ENCODE data around the gene CCDC40. TPM values are rescaled to one million over a fixed set of nuclear protein-coding genes. Genes with fewer than 3 reads are reported as not detected.
A peak's percentile ranks its signal among the peaks of the same experiment; 100 is the strongest.

Gene CCDC40
- total and polyA plus RNA-seq, 8 donors, result 0.61 to 56.2 (median 3.8) TPM

DNA sequence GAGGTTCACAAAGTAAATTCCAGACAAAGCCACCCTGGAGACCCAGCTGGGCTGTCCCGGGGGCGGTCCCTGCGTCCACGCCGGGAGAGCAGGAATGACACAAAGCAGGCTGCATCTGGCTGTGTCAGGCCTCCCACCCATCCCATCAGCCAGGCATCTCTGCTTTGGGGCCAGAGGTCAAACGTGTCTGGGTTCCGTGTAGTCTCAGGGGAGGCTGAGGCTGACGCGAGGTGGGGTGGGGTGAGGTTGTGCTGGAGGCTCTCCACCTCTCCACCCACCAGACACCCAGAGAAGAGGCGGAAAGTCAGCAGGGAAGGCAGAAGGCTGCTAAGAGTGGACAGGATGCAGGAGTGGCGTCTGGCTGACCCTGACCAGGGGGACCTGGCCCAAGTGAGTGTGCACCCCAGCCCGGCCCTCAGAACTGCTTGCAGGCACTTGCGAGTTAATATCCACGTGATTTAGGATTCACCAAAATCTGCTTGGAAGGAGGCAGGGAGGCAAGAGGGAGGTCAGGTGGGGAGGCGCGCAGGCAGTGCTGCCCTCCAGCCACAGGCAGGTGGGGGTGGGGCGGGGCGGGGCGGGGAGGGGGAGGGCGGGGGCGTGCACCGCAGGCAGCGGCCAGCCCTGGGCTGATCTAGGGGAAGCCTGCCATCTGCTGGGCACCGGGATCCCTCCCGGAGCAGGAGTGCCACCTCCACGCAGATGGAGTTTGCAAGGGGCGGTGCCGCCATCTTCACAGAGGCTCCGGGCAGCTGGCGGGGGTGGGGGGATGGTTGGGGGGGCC is 45.1 kb upstream of the CCDC40 start:
- intact Hi-C loops (cut with DNase I; ENCODE audit: low total_unique reads), result loop anchor here (10.0 kb wide), 1 partner anchor 187 kb away; no protein-coding TSS in a partner anchor
- Histone ChIP-seq H3K36me3 (no peaks in the 10 kb centered on the region), H3K9me3 (no peaks in the 10 kb centered on the region), H3K27me3 (no peaks in the 10 kb centered on the region), H3K4me1 (peaks cover 70 to 81% (median 80%) of the 10 kb centered on the region in 4 donors), H3K27ac (peak overlapping the region in 4 of 5 donors; percentile 41 to 81 (median 54)), H3K4me3 (peak overlapping the region; percentile 44 to 51 (median 48))
- WGBS, 5 donors, result 24 to 35% (median 27%) methylated on average over 22 to 28 of the region's 30 CpGs
- TF ChIP-seq POLR2A (IDR thresholded peaks at IDR 0.05), result no peak
- TF ChIP-seq, protein P1, sequence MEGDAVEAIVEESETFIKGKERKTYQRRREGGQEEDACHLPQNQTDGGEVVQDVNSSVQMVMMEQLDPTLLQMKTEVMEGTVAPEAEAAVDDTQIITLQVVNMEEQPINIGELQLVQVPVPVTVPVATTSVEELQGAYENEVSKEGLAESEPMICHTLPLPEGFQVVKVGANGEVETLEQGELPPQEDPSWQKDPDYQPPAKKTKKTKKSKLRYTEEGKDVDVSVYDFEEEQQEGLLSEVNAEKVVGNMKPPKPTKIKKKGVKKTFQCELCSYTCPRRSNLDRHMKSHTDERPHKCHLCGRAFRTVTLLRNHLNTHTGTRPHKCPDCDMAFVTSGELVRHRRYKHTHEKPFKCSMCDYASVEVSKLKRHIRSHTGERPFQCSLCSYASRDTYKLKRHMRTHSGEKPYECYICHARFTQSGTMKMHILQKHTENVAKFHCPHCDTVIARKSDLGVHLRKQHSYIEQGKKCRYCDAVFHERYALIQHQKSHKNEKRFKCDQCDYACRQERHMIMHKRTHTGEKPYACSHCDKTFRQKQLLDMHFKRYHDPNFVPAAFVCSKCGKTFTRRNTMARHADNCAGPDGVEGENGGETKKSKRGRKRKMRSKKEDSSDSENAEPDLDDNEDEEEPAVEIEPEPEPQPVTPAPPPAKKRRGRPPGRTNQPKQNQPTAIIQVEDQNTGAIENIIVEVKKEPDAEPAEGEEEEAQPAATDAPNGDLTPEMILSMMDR (IDR thresholded peaks at IDR 0.05), result peak in 4 of 7 experiments; percentile 10 to 83 (median 70)
- peak in 1 of 3 donors; percentile 44 for TF ChIP-seq POLR2AphosphoS5 (IDR thresholded peaks at IDR 0.05)
- no peak for TF ChIP-seq EP300 (IDR thresholded peaks at IDR 0.05)
- DNase-seq, result peak; percentile 90 to 96

DNA sequence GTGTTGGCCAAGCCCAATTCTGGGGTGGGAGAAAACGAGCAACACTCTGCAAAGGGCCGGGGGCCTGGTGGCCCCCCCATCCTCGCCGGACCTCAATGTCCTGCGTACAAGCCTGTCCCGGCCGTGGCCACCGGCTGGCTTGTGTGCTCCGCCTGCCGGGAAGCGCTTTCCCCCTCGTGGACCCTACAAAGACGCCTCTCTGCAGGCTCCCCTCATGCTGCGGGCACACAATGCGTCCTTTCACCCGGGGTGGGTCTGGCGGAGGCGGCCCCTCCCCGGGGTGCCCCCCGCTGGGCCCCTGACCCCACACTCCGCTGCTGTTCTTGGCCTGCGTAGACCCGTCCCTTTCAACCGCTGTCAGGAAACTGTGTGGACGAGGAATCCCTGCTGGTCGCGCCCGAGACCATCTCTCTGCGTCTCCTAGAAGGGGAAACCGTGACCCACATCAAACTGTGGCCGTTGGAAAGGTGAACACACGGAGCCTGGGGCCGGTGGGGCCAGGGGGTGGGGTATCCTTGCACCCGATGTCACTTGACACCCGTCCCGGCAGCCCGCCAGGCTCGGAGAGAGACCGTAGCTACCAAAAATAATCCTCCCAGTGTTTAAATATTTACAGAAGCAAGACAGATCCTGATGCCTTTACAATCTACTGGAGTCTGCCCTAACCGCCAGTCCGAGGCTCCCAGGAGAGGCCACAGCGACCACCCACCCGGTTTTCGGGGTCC is 44.4 kb upstream of the CCDC40 start:
- H3K27ac ChIP-seq, result peak overlapping the region in 4 of 5 donors; percentile 24 to 65 (median 42)

DNA sequence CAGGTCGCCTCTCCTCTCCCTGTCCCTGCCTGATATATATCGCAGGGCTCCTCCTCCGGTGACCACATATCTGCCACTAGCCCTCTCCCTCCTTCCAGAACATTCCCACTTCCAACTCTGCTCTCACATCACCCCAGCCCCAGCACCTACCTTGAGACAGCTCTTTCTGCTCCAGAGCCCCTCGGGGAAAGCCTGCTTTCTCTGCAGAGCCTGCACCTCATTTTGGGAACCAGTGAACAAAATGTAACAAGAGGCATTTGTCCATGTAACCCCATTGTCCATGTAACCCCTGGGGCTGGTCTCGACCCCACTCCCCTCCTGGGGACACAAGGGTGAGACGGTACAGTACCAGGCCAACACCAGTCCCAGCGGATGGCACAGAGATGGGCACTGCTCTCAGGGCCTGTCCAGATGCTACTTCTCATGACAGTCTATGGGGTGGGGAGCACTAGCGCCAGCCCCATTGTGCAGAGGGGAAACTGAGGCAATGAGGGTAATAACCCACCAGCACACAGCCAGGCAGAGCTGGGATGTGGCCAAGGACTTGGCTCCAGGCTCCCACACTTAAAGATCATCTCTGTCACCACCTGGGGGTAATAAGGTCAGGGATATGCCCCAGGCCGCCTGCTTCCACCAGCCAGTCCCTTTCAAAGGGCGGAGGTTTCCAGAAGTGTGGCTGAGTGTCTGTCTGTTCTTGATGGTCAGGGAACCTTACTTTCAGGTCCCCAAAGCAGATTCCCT is 43.6 kb upstream of the CCDC40 start:
- peaks cover 55 to 70% (median 65%) of the 10 kb centered on the region in 4 donors for H3K4me1 ChIP-seq
- H3K36me3 ChIP-seq, result no peaks in the 10 kb centered on the region
- H3K27ac ChIP-seq, result peak overlapping the region in 4 of 5 donors; percentile 9 to 67 (median 53)
- H3K9me3 ChIP-seq, result no peaks in the 10 kb centered on the region
- H3K27me3 ChIP-seq, result no peaks in the 10 kb centered on the region
- 59 to 72% (median 60%) methylated on average over 9 to 10 of the region's 10 CpGs for WGBS, 5 donors
- intact Hi-C loops (cut with DNase I; ENCODE audit: low total_unique reads), result loop anchor here (10.0 kb wide), 1 partner anchor 188 kb away; no protein-coding TSS in a partner anchor
- no peak for TF ChIP-seq POLR2A (IDR thresholded peaks at IDR 0.05)
- TF ChIP-seq, protein P1 (IDR thresholded peaks at IDR 0.05), result no peak
- TF ChIP-seq POLR2AphosphoS5 (IDR thresholded peaks at IDR 0.05), result no peak
- TF ChIP-seq EP300 (IDR thresholded peaks at IDR 0.05), result no peak
- H3K4me3 ChIP-seq, result peak overlapping the region in 3 of 4 donors; percentile 44 to 51 (median 50)
- peak in 1 of 2 donors; percentile 23 for DNase-seq

More for the DNA sequence above, 44.4 kb upstream of the CCDC40 start:
- WGBS, 5 donors, result 4 to 10% (median 7%) methylated on average over 20 to 44 of the region's 44 CpGs
- no peaks in the 10 kb centered on the region for H3K9me3 ChIP-seq
- DNase-seq, result peak; percentile 50 to 77
- no peaks in the 10 kb centered on the region for H3K27me3 ChIP-seq
- H3K4me1 ChIP-seq, result peaks cover 62 to 73% (median 73%) of the 10 kb centered on the region in 4 donors
- peak overlapping the region; percentile 44 to 51 (median 48) for H3K4me3 ChIP-seq
- no peak for TF ChIP-seq EP300 (IDR thresholded peaks at IDR 0.05)
- TF ChIP-seq, protein P1 (IDR thresholded peaks at IDR 0.05), result peak in 1 of 7 experiments; percentile 44
- no peaks in the 10 kb centered on the region for H3K36me3 ChIP-seq
- intact Hi-C loops (cut with DNase I; ENCODE audit: low total_unique reads), result loop anchor here (10.0 kb wide), 1 partner anchor 187 kb away; no protein-coding TSS in a partner anchor

Data from stomach (tissue), 9 donors.